ENCODE results near the gene MLEC. TPM values are rescaled to one million over a fixed set of nuclear protein-coding genes. Genes with fewer than 3 reads are reported as not detected.
"Not testable (repeated sequence)": the region's sequence is repeated elsewhere in the genome, so short reads cannot be mapped to it uniquely, and the experiment has no call there.

The MLEC gene
- total RNA-seq, 1 experiment from 2014 or later = 181 TPM

DNA sequence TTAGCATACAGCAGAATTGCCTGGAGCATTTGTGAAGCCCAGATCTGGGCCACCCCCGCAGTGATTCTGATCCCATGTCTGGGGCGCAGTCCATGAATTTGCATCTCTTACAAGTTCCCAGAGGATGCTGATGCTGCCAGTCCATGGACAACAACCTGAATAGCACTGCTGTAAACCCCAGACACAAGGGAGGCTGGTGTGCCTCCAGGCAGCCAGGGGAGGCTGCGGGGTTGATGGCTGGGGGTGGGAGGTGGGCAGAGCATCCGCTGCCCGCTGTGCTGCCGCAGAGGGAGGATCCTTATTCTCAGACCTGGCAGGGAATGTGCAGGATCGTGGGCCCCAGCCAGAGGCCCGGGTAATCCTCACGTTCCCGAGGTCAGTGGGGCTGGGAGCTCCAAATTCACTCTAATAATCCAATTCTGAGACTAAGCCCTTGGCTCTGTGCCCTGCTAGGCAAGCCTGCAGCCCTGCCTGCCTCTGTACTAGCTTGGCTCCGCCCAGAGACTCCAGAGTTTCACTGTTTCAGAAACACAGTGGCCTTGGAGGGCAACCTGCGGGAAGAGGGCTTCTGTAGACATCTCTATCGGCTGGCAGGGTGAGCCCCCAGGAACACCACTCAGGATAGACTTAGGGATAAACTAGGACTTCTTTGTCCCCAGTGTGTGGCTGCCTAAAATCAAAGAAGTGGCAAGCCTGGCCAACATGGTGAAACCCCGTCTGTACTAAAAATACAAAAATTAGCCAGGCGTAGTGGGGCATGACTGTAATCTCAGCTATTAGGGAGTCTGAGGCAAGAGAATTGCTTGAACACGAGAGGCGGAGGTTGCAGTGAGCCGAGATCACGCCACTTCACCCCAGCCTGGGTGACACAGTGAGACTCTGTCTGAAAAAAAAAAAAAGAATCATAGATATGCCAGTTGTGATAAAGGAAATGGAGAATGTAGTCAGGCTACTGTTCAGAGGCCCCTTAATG is 17.8 kb upstream of the MLEC start:
- no peak overlapping the region for H3K56ac ChIP-seq (ENCODE audit: insufficient read length, low read depth, low read length)
- no peaks in the 10 kb centered on the region for H3K27me3 ChIP-seq (ENCODE audit: insufficient read depth, low read length)
- Mint-ChIP-seq H3K27me3 (ENCODE audit: low read depth) (no peaks in the 10 kb centered on the region; the same call in 1 of the 2 replicates), H3K4me3 (peak overlapping the region; percentile 15 to 30; a peak in 3 of 5 replicates), H3K36me3 (ENCODE audit: insufficient read depth in 1 of 3, low read depth in 3 of 3) (no peaks in the 10 kb centered on the region; a peak in 1 of 7 replicates), H3K9me3 (no peaks in the 10 kb centered on the region), H3K27ac (peak overlapping the region; percentile 80 to 91 (median 82); a peak in 6 of 7 replicates), H3K4me1 (peaks cover 34% of the 10 kb centered on the region in 2 experiments)
- DNase-seq = peak; percentile 63
- no peaks in the 10 kb centered on the region for H4K20me1 ChIP-seq (ENCODE audit: control insufficient read depth, insufficient read depth, insufficient read length)
- no peak overlapping the region for H2BK120ac ChIP-seq (ENCODE audit: low read depth, low read length, poor library complexity, severe bottlenecking)
- no peak overlapping the region for H3K27ac ChIP-seq (ENCODE audit: insufficient read length, low read depth, low read length)
- TF ChIP-seq, protein P1, sequence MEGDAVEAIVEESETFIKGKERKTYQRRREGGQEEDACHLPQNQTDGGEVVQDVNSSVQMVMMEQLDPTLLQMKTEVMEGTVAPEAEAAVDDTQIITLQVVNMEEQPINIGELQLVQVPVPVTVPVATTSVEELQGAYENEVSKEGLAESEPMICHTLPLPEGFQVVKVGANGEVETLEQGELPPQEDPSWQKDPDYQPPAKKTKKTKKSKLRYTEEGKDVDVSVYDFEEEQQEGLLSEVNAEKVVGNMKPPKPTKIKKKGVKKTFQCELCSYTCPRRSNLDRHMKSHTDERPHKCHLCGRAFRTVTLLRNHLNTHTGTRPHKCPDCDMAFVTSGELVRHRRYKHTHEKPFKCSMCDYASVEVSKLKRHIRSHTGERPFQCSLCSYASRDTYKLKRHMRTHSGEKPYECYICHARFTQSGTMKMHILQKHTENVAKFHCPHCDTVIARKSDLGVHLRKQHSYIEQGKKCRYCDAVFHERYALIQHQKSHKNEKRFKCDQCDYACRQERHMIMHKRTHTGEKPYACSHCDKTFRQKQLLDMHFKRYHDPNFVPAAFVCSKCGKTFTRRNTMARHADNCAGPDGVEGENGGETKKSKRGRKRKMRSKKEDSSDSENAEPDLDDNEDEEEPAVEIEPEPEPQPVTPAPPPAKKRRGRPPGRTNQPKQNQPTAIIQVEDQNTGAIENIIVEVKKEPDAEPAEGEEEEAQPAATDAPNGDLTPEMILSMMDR (conservative IDR thresholded peaks at IDR 0.05) = no peak
- no peaks in the 10 kb centered on the region for H3K79me1 ChIP-seq (ENCODE audit: insufficient read depth, low read depth, low read length, poor library complexity, severe bottlenecking)
- no peak overlapping the region for H2AK5ac ChIP-seq (ENCODE audit: insufficient read length, low read length)
- no peak overlapping the region for H3T11ph ChIP-seq (ENCODE audit: low read length)
- H3K79me2 ChIP-seq (ENCODE audit: insufficient read depth, low read length) = no peaks in the 10 kb centered on the region
- no peak overlapping the region for H3K23ac ChIP-seq (ENCODE audit: insufficient read length, low read depth, low read length)
- no peak overlapping the region for H2AFZ ChIP-seq (ENCODE audit: low read length)
- no peak overlapping the region for H2BK5ac ChIP-seq (ENCODE audit: insufficient read length, low read length)
- H3K4ac ChIP-seq (ENCODE audit: low read depth, low read length) = no peak overlapping the region
- H4K91ac ChIP-seq (ENCODE audit: insufficient read length, low read depth, low read length) = no peak overlapping the region
- H2BK15ac ChIP-seq (ENCODE audit: low read depth, low read length) = no peak overlapping the region
- H4K5ac ChIP-seq (ENCODE audit: insufficient read length, low read depth, low read length) = no peak overlapping the region
- no peaks in the 10 kb centered on the region for H3K23me2 ChIP-seq (ENCODE audit: insufficient read length, low read depth, low read length, poor library complexity, severe bottlenecking)
- H3K18ac ChIP-seq (ENCODE audit: insufficient read length, low read depth, low read length) = no peak overlapping the region
- peaks cover 2% of the 10 kb centered on the region; the same call in 1 of the 2 replicates for H3K4me1 ChIP-seq (ENCODE audit: insufficient read depth, low read length)
- H3K4me2 ChIP-seq (ENCODE audit: insufficient read depth, insufficient read length, low read length) = peak overlapping the region; percentile 12
- H3K9me3 ChIP-seq (ENCODE audit: control insufficient read depth, low read depth, low read length) = no peaks in the 10 kb centered on the region
- no peak overlapping the region for H2BK12ac ChIP-seq (ENCODE audit: insufficient read length, low read depth, low read length)
- no peak overlapping the region for H4K8ac ChIP-seq (replicated peaks; ENCODE audit: insufficient read length, low read depth, low read length)
- no peak overlapping the region for H3K9ac ChIP-seq (ENCODE audit: extremely low read depth, insufficient read length, low read length)
- no peak overlapping the region for H3K14ac ChIP-seq (ENCODE audit: insufficient read depth, low read length)
- H2BK20ac ChIP-seq (ENCODE audit: low read depth, low read length, poor library complexity, severe bottlenecking) = no peak overlapping the region
- no CpG with 5 or more reads among the region's 19 CpGs for WGBS (ENCODE audit: extremely low coverage, insufficient read length, low lambda C conversion rate)

DNA sequence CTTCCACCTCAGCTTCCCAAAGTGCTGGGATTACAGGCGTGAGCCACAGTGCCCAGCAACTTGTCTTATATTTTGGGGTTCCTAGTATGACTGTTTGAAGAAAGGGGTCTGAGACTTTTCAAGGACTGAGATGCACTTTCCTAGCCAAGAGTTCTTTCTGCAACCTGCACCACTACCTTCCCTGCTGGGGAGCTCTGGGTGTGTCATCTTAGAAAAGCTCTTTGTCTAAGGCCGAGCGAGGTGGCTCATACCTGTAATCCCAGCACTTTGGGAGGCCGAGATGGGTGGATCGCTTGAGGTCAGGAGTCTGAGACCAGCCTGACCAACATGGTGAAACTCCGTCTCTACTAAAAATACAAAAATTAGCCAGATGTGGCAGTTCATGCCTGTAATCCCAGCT is 16.7 kb upstream of the MLEC start:
- DNase-seq; H3K14ac ChIP-seq (ENCODE audit: insufficient read depth, low read length); H4K20me1 ChIP-seq (ENCODE audit: control insufficient read depth, insufficient read depth, insufficient read length); H2BK12ac ChIP-seq (ENCODE audit: insufficient read length, low read depth, low read length); H3K4me1 ChIP-seq (ENCODE audit: insufficient read depth, low read length); H4K8ac ChIP-seq (replicated peaks; ENCODE audit: insufficient read length, low read depth, low read length); H3K79me2 ChIP-seq (ENCODE audit: insufficient read depth, low read length); H2AFZ ChIP-seq (ENCODE audit: low read length); H3K36me3 Mint-ChIP-seq (ENCODE audit: insufficient read depth in 1 of 3, low read depth in 3 of 3); H3K23me2 ChIP-seq (ENCODE audit: insufficient read length, low read depth, low read length, poor library complexity, severe bottlenecking); H3T11ph ChIP-seq (ENCODE audit: low read length); H3K18ac ChIP-seq (ENCODE audit: insufficient read length, low read depth, low read length); H3K4me2 ChIP-seq (ENCODE audit: insufficient read depth, insufficient read length, low read length); H3K9ac ChIP-seq (ENCODE audit: extremely low read depth, insufficient read length, low read length); H3K27me3 Mint-ChIP-seq (ENCODE audit: low read depth); H3K27ac ChIP-seq (ENCODE audit: insufficient read length, low read depth, low read length); H3K23ac ChIP-seq (ENCODE audit: insufficient read length, low read depth, low read length); H3K56ac ChIP-seq (ENCODE audit: insufficient read length, low read depth, low read length); H3K4ac ChIP-seq (ENCODE audit: low read depth, low read length); H3K9me3 Mint-ChIP-seq; H2BK5ac ChIP-seq (ENCODE audit: insufficient read length, low read length); H2BK15ac ChIP-seq (ENCODE audit: low read depth, low read length); H4K5ac ChIP-seq (ENCODE audit: insufficient read length, low read depth, low read length); H3K4me3 Mint-ChIP-seq; H3K9me3 ChIP-seq (ENCODE audit: control insufficient read depth, low read depth, low read length); H4K91ac ChIP-seq (ENCODE audit: insufficient read length, low read depth, low read length); H3K79me1 ChIP-seq (ENCODE audit: insufficient read depth, low read depth, low read length, poor library complexity, severe bottlenecking); H2BK120ac ChIP-seq (ENCODE audit: low read depth, low read length, poor library complexity, severe bottlenecking); H3K27me3 ChIP-seq (ENCODE audit: insufficient read depth, low read length); H2AK5ac ChIP-seq (ENCODE audit: insufficient read length, low read length): not testable (repeated sequence)
- no CpG with 5 or more reads among the region's 6 CpGs for WGBS (ENCODE audit: extremely low coverage, insufficient read length, low lambda C conversion rate)
- H2BK20ac ChIP-seq (ENCODE audit: low read depth, low read length, poor library complexity, severe bottlenecking) = peak overlapping the region; percentile 62
- H3K27ac Mint-ChIP-seq = peak overlapping the region in 2 of 3 experiments; percentile 44 to 52; a peak in 1 of 7 replicates
- H3K4me1 Mint-ChIP-seq = peaks cover 34% of the 10 kb centered on the region in 2 experiments
